ENCODE data around the gene COX19. TPM values are rescaled to one million over a fixed set of nuclear protein-coding genes. Genes with fewer than 3 reads are reported as not detected.

Gene COX19
- total and polyA plus RNA-seq, 2 of the 13 experiments (the other 11 are each of a cell fraction or from before 2014, with no cell fraction given), result 11.5 to 21.7 TPM

GRCh38 chr7:978416-979091 is 3.2 kb upstream of the COX19 start (continued):
- no peak for TF ChIP-seq ARID3A (IDR thresholded peaks at IDR 0.05; ENCODE audit: low read depth, low read length)
- TF ChIP-seq PRPF4 (IDR thresholded peaks at IDR 0.05; ENCODE audit: low read depth, low read length, poor library complexity, severe bottlenecking), result peak; percentile 40
- TF ChIP-seq ZNF770 (CRISPR knock-in tag; IDR thresholded peaks at IDR 0.05), result peak; percentile 79; the same call in 1 of the 2 replicates
- no peak for TF ChIP-seq ETS1 (CRISPR knock-in tag; IDR thresholded peaks at IDR 0.05)
- peak; percentile 31; the same call in 1 of the 2 replicates for TF ChIP-seq ZNF547 (CRISPR knock-in tag; IDR thresholded peaks at IDR 0.05)
- TF ChIP-seq UBTF (CRISPR knock-in tag; IDR thresholded peaks at IDR 0.05), result no peak
- TF ChIP-seq EED (CRISPR knock-in tag; IDR thresholded peaks at IDR 0.05), result no peak
- no peak for TF ChIP-seq SPEN (CRISPR knock-in tag; IDR thresholded peaks at IDR 0.05; ENCODE audit: low read depth)
- TF ChIP-seq HMG20A (CRISPR knock-in tag; IDR thresholded peaks at IDR 0.05; ENCODE audit: borderline replicate concordance), result no peak
- peak; percentile 57; the same call in 1 of the 2 replicates for TF ChIP-seq ZNF891 (CRISPR knock-in tag; IDR thresholded peaks at IDR 0.05)
- peak; percentile 86 for TF ChIP-seq RBAK (CRISPR knock-in tag; IDR thresholded peaks at IDR 0.05)
- TF ChIP-seq MLXIP (CRISPR knock-in tag; IDR thresholded peaks at IDR 0.05; ENCODE audit: borderline replicate concordance), result no peak
- no peak for TF ChIP-seq ZBTB34 (CRISPR knock-in tag; IDR thresholded peaks at IDR 0.05)
- no peak for TF ChIP-seq ZNF747 (CRISPR knock-in tag; IDR thresholded peaks at IDR 0.05; ENCODE audit: borderline replicate concordance)
- no peak for TF ChIP-seq ZNF260 (CRISPR knock-in tag; IDR thresholded peaks at IDR 0.05; ENCODE audit: borderline replicate concordance, low read depth)
- TF ChIP-seq CENPBD1 (CRISPR knock-in tag; IDR thresholded peaks at IDR 0.05; ENCODE audit: borderline replicate concordance, low read depth), result no peak
